Vagina (tissue), 2 donors: Measurements from ENCODE around the gene GNL1. TPM values are rescaled to one million over a fixed set of nuclear protein-coding genes. Genes with fewer than 3 reads are reported as not detected.
"Not testable (repeated sequence)": the region's sequence is repeated elsewhere in the genome, so short reads cannot be mapped to it uniquely, and the experiment has no call there.

Experiments used
- DNase-seq, 2 donors: peaks; one replicate each; pipeline ENCODE4 v3.0.0-alpha.2; 2017; ENCODE audit errors: extremely low spot score in 2 of 2
- H3K27ac ChIP-seq: fragments of 200-600 bp; sonication (generic); one replicate; pipeline ENCODE4 v1.5.1; 2019
- H3K27me3 ChIP-seq: fragments of 200-600 bp; sonication (generic); one replicate; pipeline ENCODE4 v1.5.1; 2019
- H3K36me3 ChIP-seq, 2 donors: fragments of 200-600 bp; sonication (generic); one replicate each; pipeline ENCODE4 v1.5.1; 2017 to 2019
- H3K4me1 ChIP-seq: fragments of 200-600 bp; sonication (generic); one replicate; pipeline ENCODE4 v1.5.1; 2019
- H3K4me3 ChIP-seq, 2 donors: fragments of 200-600 bp; sonication (generic); 1 replicate in 1 of 2; 2 replicates in 1 of 2; pipeline ENCODE4 v1.5.1; 2016 to 2019
- H3K9me3 ChIP-seq: fragments of 200-600 bp; sonication (generic); one replicate; pipeline ENCODE4 v1.5.1; 2019
- CTCF ChIP-seq, 3 experiments: fragments of 450-650 bp in 2 of 3; fragments of 200-600 bp in 1 of 3; sonication (generic) in 1 of 3; IDR thresholded peaks; one replicate each; pipeline ENCODE4 v1.5.1; 2017 to 2019; ENCODE audit warnings: antibody characterized with exemption in 3 of 3, mild to moderate bottlenecking in 2 of 3, moderate library complexity in 2 of 3
- POLR2A ChIP-seq, 2 donors: fragments of 450-650 bp; IDR thresholded peaks; one replicate each; pipeline ENCODE4 v1.6.1; 2017; ENCODE audit warnings: antibody characterized with exemption in 2 of 2, mild to moderate bottlenecking in 2 of 2, moderate library complexity in 2 of 2
- POLR2AphosphoS5 ChIP-seq, 2 donors: sonication (generic); formaldehyde crosslinking; IDR thresholded peaks; one replicate each; pipeline ENCODE4 v1.9.0; 2017; ENCODE audit warnings: antibody characterized with exemption in 2 of 2, mild to moderate bottlenecking in 2 of 2, low read depth in 1 of 2; ENCODE audit not compliant: insufficient read depth in 1 of 2
- intact Hi-C: fragments of 100-400 bp; cut with DNase I; formaldehyde crosslinking; loops from one replicate; pipeline ENCODE4 v1.15.1; 2023
- total RNA-seq: library from RNA; depleted of rRNA; stranded (reverse); fragments of >200 nt; gene quantifications from one replicate; pipeline ENCODE4 v1.2.3, GENCODE V29; 2016

GNL1 gene
- total RNA-seq, 1 donor from 2014 or later: 24.1 TPM

GRCh38 chr6:30507849-30508827 is 48.2 kb downstream of the GNL1 start:
- no peak overlapping the region for H3K4me3 ChIP-seq

GRCh38 chr6:30500421-30501355 is 55.6 kb downstream of the GNL1 start:
- H3K27me3 ChIP-seq: no peaks in the 10 kb centered on the region
- no peaks in the 10 kb centered on the region for H3K36me3 ChIP-seq
- H3K4me3 ChIP-seq: no peak overlapping the region
- no peaks in the 10 kb centered on the region for H3K9me3 ChIP-seq
- H3K4me1 ChIP-seq: peaks cover 8% of the 10 kb centered on the region
- no peak overlapping the region for H3K27ac ChIP-seq
- intact Hi-C loops: no loop called here
- DNase-seq: no peak
- TF ChIP-seq POLR2A (IDR thresholded peaks at IDR 0.05) (no peak), POLR2AphosphoS5 (IDR thresholded peaks at IDR 0.05; ENCODE audit: insufficient read depth in 1 of 2, low read depth in 1 of 2) (no peak), CTCF (IDR thresholded peaks at IDR 0.05) (no peak)

More at GRCh38 chr6:30507849-30508827, 48.2 kb downstream of the GNL1 start:
- no peaks in the 10 kb centered on the region for H3K27me3 ChIP-seq
- no peak for DNase-seq
- H3K9me3 ChIP-seq: no peaks in the 10 kb centered on the region
- TF ChIP-seq POLR2A (IDR thresholded peaks at IDR 0.05): no peak
- TF ChIP-seq CTCF (IDR thresholded peaks at IDR 0.05): no peak
- no peak for TF ChIP-seq POLR2AphosphoS5 (IDR thresholded peaks at IDR 0.05; ENCODE audit: insufficient read depth in 1 of 2, low read depth in 1 of 2)
- H3K36me3 ChIP-seq: no peaks in the 10 kb centered on the region
- H3K4me1 ChIP-seq: no peaks in the 10 kb centered on the region
- intact Hi-C loops: no loop called here
- H3K27ac ChIP-seq: no peak overlapping the region

GRCh38 chr6:30498705-30499104 is 57.6 kb downstream of the GNL1 start:
- DNase-seq, H3K27me3 ChIP-seq, H3K27ac ChIP-seq, H3K36me3 ChIP-seq, H3K4me3 ChIP-seq, H3K9me3 ChIP-seq, intact Hi-C loops: not testable (repeated sequence)
- H3K4me1 ChIP-seq: peaks cover 15% of the 10 kb centered on the region

GRCh38 chr6:30497714-30498113 is 58.6 kb downstream of the GNL1 start:
- no peaks in the 10 kb centered on the region for H3K9me3 ChIP-seq
- peaks cover 0 to 17% of the 10 kb centered on the region in 2 donors for H3K36me3 ChIP-seq
- no peak overlapping the region for H3K4me3 ChIP-seq
- no peaks in the 10 kb centered on the region for H3K27me3 ChIP-seq
- DNase-seq: no peak
- no peak overlapping the region for H3K27ac ChIP-seq
- intact Hi-C loops: no loop called here
- peaks cover 25% of the 10 kb centered on the region for H3K4me1 ChIP-seq
- TF ChIP-seq POLR2A (IDR thresholded peaks at IDR 0.05) (no peak), POLR2AphosphoS5 (IDR thresholded peaks at IDR 0.05; ENCODE audit: insufficient read depth in 1 of 2, low read depth in 1 of 2) (no peak), CTCF (IDR thresholded peaks at IDR 0.05) (no peak)

- H3K27me3 ChIP-seq, intact Hi-C loops, H3K4me3 ChIP-seq, H3K9me3 ChIP-seq, H3K27ac ChIP-seq, DNase-seq: not testable (repeated sequence)
- peaks cover 30% of the 10 kb centered on the region for H3K4me1 ChIP-seq
- peaks cover 0 to 22% of the 10 kb centered on the region in 2 donors for H3K36me3 ChIP-seq
Observed at GRCh38 chr6:30497261-30497599, 59.1 kb downstream of the GNL1 start.
